SK-N-SH (cell line): ENCODE measurements around the gene BSG.

Experiments
- CTCF ChIP-seq: fragments of 200-600 bp; sonication (generic); IDR thresholded peaks from 2 replicates; pipeline ENCODE4 v1.6.1; 2017; ENCODE audit warnings: antibody characterized with exemption, mild to moderate bottlenecking, moderate library complexity
- EP300 ChIP-seq, 2 experiments: IDR thresholded peaks; 2 replicates each; pipeline versions ENCODE4 v1.4.0 to v1.6.1; 2012; ENCODE audit warnings: borderline replicate concordance in 1 of 2, low read depth in 1 of 2, low read length in 1 of 2
- MEF2A ChIP-seq: IDR thresholded peaks from 2 replicates; pipeline ENCODE4 v1.4.0; 2012; ENCODE audit warnings: low read depth, borderline replicate concordance
- NRF1 ChIP-seq: IDR thresholded peaks from 2 replicates; pipeline ENCODE4 v1.6.1; 2012; ENCODE audit warnings: low read depth, mild to moderate bottlenecking, low read length
- RAD21 ChIP-seq: IDR thresholded peaks from 2 replicates; pipeline ENCODE4 v1.6.1; 2012; ENCODE audit warnings: mild to moderate bottlenecking, low read length
- SIN3A ChIP-seq: IDR thresholded peaks from 2 replicates; pipeline ENCODE4 v1.6.1; 2012; ENCODE audit warnings: low read depth, mild to moderate bottlenecking, low read length, moderate library complexity, borderline replicate concordance
- TAF1 ChIP-seq: IDR thresholded peaks from 2 replicates; pipeline ENCODE4 v1.6.1; 2012; ENCODE audit warnings: low read depth, mild to moderate bottlenecking, low read length, moderate library complexity, borderline replicate concordance

- no peak for TF ChIP-seq MEF2A
- TF ChIP-seq RAD21: no peak
- TF ChIP-seq SIN3A: no peak
- TF ChIP-seq TAF1: no peak
- no peak for TF ChIP-seq NRF1
- no peak for TF ChIP-seq CTCF
- no peak for TF ChIP-seq EP300 (IDR thresholded peaks at IDR 0.05; ENCODE audit: borderline replicate concordance in 1 of 2, low read depth in 1 of 2, low read length in 1 of 2)
Observed at GRCh38 chr19:602391-603301, 30.2 kb downstream of the BSG start.
